ENCODE data around the gene FRYL. TPM values are rescaled to one million over a fixed set of nuclear protein-coding genes. Genes with fewer than 3 reads are reported as not detected.

FRYL gene
- total RNA-seq, 4 donors from 2014 or later, result 46.0 to 66.5 (median 55.8) TPM

GRCh38 chr4:48526406-48526805 is 253.7 kb downstream of the FRYL start:
- Histone ChIP-seq H3K4me1 (no peaks in the 10 kb centered on the region), H3K9me3 (no peaks in the 10 kb centered on the region), H3K27ac (replicated peaks in 1 of 4) (no peak overlapping the region), H3K36me3 (peaks cover 58 to 100% (median 89%) of the 10 kb centered on the region in 4 donors), H3K27me3 (no peaks in the 10 kb centered on the region), H3K4me3 (no peak overlapping the region)
- DNase-seq (ENCODE audit: extremely low spot score), result no peak
- WGBS, result 100% methylated on average over 1 of the region's 1 CpG
- intact Hi-C loops (cut with DNase I), result no loop called here
- TF ChIP-seq POLR2A (IDR thresholded peaks at IDR 0.05; ENCODE audit: low read depth), result no peak

GRCh38 chr4:48518143-48518542 is 261.9 kb downstream of the FRYL start:
- peaks cover 35 to 95% (median 75%) of the 10 kb centered on the region in 4 donors for H3K36me3 ChIP-seq
- no peak for DNase-seq (ENCODE audit: extremely low spot score)
- TF ChIP-seq POLR2AphosphoS5 (IDR thresholded peaks at IDR 0.05), result no peak
- no peak for TF ChIP-seq POLR2A (IDR thresholded peaks at IDR 0.05; ENCODE audit: low read depth)
- no peak for TF ChIP-seq EP300 (IDR thresholded peaks at IDR 0.05)
- no peak for TF ChIP-seq CTCF (IDR thresholded peaks at IDR 0.05)
- intact Hi-C loops (cut with DNase I), result loop anchor here (5.0 kb wide), 1 partner anchor 39 kb away; no protein-coding TSS in a partner anchor
- no peak overlapping the region for H3K27ac ChIP-seq (replicated peaks in 1 of 4)
- H3K4me1 ChIP-seq, result no peaks in the 10 kb centered on the region
- 93% methylated on average over 3 of the region's 3 CpGs for WGBS
- H3K27me3 ChIP-seq, result no peaks in the 10 kb centered on the region
- no peaks in the 10 kb centered on the region for H3K9me3 ChIP-seq
- no peak overlapping the region for H3K4me3 ChIP-seq

GRCh38 chr4:48509543-48509942 is 270.5 kb downstream of the FRYL start:
- intact Hi-C loops (cut with DNase I), result no loop called here
- Histone ChIP-seq H3K36me3 (peaks cover 32 to 99% (median 84%) of the 10 kb centered on the region in 4 donors), H3K27me3 (no peaks in the 10 kb centered on the region), H3K9me3 (no peaks in the 10 kb centered on the region), H3K4me1 (no peaks in the 10 kb centered on the region), H3K27ac (replicated peaks in 1 of 4) (no peak overlapping the region), H3K4me3 (no peak overlapping the region)
- DNase-seq (ENCODE audit: extremely low spot score), result no peak
- TF ChIP-seq CTCF (IDR thresholded peaks at IDR 0.05), result no peak

GRCh38 chr4:48506716-48507115 is 273.4 kb downstream of the FRYL start:
- H3K27me3 ChIP-seq, result no peaks in the 10 kb centered on the region
- H3K36me3 ChIP-seq, result peaks cover 28 to 98% (median 72%) of the 10 kb centered on the region in 4 donors
- intact Hi-C loops (cut with DNase I), result no loop called here
- TF ChIP-seq POLR2A (IDR thresholded peaks at IDR 0.05; ENCODE audit: low read depth), result no peak
- DNase-seq (ENCODE audit: extremely low spot score), result no peak
- 91% methylated on average over 2 of the region's 2 CpGs for WGBS
- H3K27ac ChIP-seq (replicated peaks in 1 of 4), result no peak overlapping the region
- no peak overlapping the region for H3K4me3 ChIP-seq
- H3K4me1 ChIP-seq, result no peaks in the 10 kb centered on the region
- H3K9me3 ChIP-seq, result no peaks in the 10 kb centered on the region

- no peaks in the 10 kb centered on the region for H3K9me3 ChIP-seq
- TF ChIP-seq POLR2A (IDR thresholded peaks at IDR 0.05; ENCODE audit: low read depth) (no peak), CTCF (IDR thresholded peaks at IDR 0.05) (no peak), POLR2AphosphoS5 (IDR thresholded peaks at IDR 0.05) (no peak), EP300 (IDR thresholded peaks at IDR 0.05) (no peak)
- H3K36me3 ChIP-seq, result peaks cover 18 to 93% (median 67%) of the 10 kb centered on the region in 4 donors
- H3K27me3 ChIP-seq, result no peaks in the 10 kb centered on the region
- 65% methylated on average over 1 of the region's 1 CpG for WGBS
- no peak overlapping the region for H3K27ac ChIP-seq (replicated peaks in 1 of 4)
- no peaks in the 10 kb centered on the region for H3K4me1 ChIP-seq
- H3K4me3 ChIP-seq, result no peak overlapping the region
- DNase-seq (ENCODE audit: extremely low spot score), result no peak
- intact Hi-C loops (cut with DNase I), result no loop called here
Measured at GRCh38 chr4:48504352-48504751, 275.7 kb downstream of the FRYL start.

- Histone ChIP-seq H3K4me3 (no peak overlapping the region), H3K4me1 (no peaks in the 10 kb centered on the region), H3K27me3 (no peaks in the 10 kb centered on the region), H3K36me3 (peaks cover 19 to 93% (median 67%) of the 10 kb centered on the region in 4 donors), H3K27ac (replicated peaks in 1 of 4) (no peak overlapping the region), H3K9me3 (no peaks in the 10 kb centered on the region)
- TF ChIP-seq CTCF (IDR thresholded peaks at IDR 0.05), result no peak
- no peak for TF ChIP-seq POLR2A (IDR thresholded peaks at IDR 0.05; ENCODE audit: low read depth)
- no peak for TF ChIP-seq EP300 (IDR thresholded peaks at IDR 0.05)
- no peak for TF ChIP-seq POLR2AphosphoS5 (IDR thresholded peaks at IDR 0.05)
- intact Hi-C loops (cut with DNase I), result no loop called here
- DNase-seq (ENCODE audit: extremely low spot score), result no peak
- WGBS, result 95% methylated on average over 2 of the region's 2 CpGs
Measured at GRCh38 chr4:48504026-48504330, 276.1 kb downstream of the FRYL start.
